ENCODE data around the gene CLIP2. TPM values are rescaled to one million over a fixed set of nuclear protein-coding genes. Genes with fewer than 3 reads are reported as not detected.

The CLIP2 gene
- total and polyA plus RNA-seq, 2 of the 8 experiments (the other 6 are each of a cell fraction or from before 2014, with no cell fraction given) = 8.3 to 41.5 TPM

DNA sequence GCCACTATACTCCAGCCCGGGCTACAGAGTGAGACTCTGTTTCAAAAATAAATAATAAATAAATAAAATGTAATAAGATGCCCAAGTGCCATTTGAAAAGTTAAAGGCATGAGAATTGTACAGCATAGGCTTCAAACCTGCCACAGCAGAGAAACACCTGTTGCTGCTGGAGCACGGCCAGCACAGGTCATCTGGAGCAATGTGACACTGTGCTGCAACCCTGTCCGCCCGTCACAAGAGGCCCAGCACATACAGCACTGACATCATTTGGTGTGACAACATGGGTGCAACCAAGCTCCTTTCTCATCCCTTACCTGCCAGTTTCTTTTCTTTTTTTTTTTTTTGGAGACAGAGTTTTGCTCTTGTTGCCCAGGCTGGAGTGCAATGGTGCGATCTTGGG lies 36.3 kb upstream of the CLIP2 start (continued):
- TF ChIP-seq NANOG (IDR thresholded peaks at IDR 0.05; ENCODE audit: insufficient read depth, low read depth, low read length, poor library complexity, severe bottlenecking) (no peak), RBBP5 (IDR thresholded peaks at IDR 0.05; ENCODE audit: borderline replicate concordance, low read depth, low read length) (no peak), ATF2 (IDR thresholded peaks at IDR 0.05; ENCODE audit: low read length) (no peak), USF2 (IDR thresholded peaks at IDR 0.05; ENCODE audit: low read length) (no peak), PHF8 (conservative IDR thresholded peaks at IDR 0.05; ENCODE audit: low read depth, low read length) (no peak)
